A549 (cell line): ENCODE measurements around the gene TIMM17A.
A peak's percentile ranks its signal among the peaks of the same experiment; 100 is the strongest.

Experiments
- CHD2 ChIP-seq: fragments of 150-350 bp; IDR thresholded peaks from 2 replicates; pipeline ENCODE4 v1.6.1; 2014; ENCODE audit warnings: low read length; ENCODE audit not compliant: partially characterized antibody
- EHMT2 ChIP-seq: fragments of 200-600 bp; sonication (generic); IDR thresholded peaks from 2 replicates; pipeline ENCODE4 v1.6.1; 2016; ENCODE audit warnings: antibody characterized with exemption, low read depth, mild to moderate bottlenecking, moderate library complexity
- EP300 ChIP-seq, 2 experiments: fragments of >200 bp; sonication (Bioruptor Twin); formaldehyde crosslinking; IDR thresholded peaks; 2 replicates in 1 of 2; 3 replicates in 1 of 2; pipeline ENCODE4 v1.6.1; 2016 to 2017
- HDAC2 ChIP-seq: fragments of 200-600 bp; sonication (generic); IDR thresholded peaks from 2 replicates; pipeline ENCODE4 v1.6.1; 2016
- NR3C1 ChIP-seq: fragments of >200 bp; sonication (Bioruptor Twin); formaldehyde crosslinking; IDR thresholded peaks from 3 replicates; pipeline ENCODE4 v1.6.1; 2017
- POLR2A ChIP-seq: IDR thresholded peaks from 2 replicates; pipeline ENCODE4 v1.6.1; 2012; ENCODE audit warnings: mild to moderate bottlenecking, low read length
- POLR2AphosphoS2 ChIP-seq: conservative IDR thresholded peaks from 2 replicates; pipeline ENCODE4 v1.6.1; 2012; ENCODE audit warnings: low read length, improper control_type of control experiment, inconsistent platforms
- RAD21 ChIP-seq, 2 experiments: fragments of >200 bp in 1 of 2; sonication (Bioruptor Twin) in 1 of 2; formaldehyde crosslinking in 1 of 2; IDR thresholded peaks in 1 of 2; conservative IDR thresholded peaks in 1 of 2; 2 replicates in 1 of 2; 3 replicates in 1 of 2; pipeline ENCODE4 v1.6.1; 2012 to 2018; ENCODE audit warnings: inconsistent platforms in 1 of 2
- SMC3 ChIP-seq: fragments of >200 bp; sonication (Bioruptor Twin); formaldehyde crosslinking; IDR thresholded peaks from 3 replicates; pipeline ENCODE4 v1.6.1; 2018; ENCODE audit warnings: inconsistent platforms
- TP53 ChIP-seq: fragments of 250-450 bp; sonication (Bioruptor Pico); IDR thresholded peaks from 2 replicates; pipeline ENCODE4 v1.5.0; 2021; ENCODE audit warnings: mild to moderate bottlenecking, moderate library complexity
- ZNF302 ChIP-seq: fragments of 250-450 bp; sonication (Bioruptor Pico); IDR thresholded peaks from 2 replicates; pipeline ENCODE4 v1.9.0; 2021; ENCODE audit warnings: inconsistent platforms, mild to moderate bottlenecking, moderate library complexity
- TF ChIP-seq, protein P1 (sequence below): fragments of >200 bp; sonication (Bioruptor Twin); formaldehyde crosslinking; IDR thresholded peaks from 3 replicates; pipeline ENCODE4 v1.5.1; 2016

DNA sequence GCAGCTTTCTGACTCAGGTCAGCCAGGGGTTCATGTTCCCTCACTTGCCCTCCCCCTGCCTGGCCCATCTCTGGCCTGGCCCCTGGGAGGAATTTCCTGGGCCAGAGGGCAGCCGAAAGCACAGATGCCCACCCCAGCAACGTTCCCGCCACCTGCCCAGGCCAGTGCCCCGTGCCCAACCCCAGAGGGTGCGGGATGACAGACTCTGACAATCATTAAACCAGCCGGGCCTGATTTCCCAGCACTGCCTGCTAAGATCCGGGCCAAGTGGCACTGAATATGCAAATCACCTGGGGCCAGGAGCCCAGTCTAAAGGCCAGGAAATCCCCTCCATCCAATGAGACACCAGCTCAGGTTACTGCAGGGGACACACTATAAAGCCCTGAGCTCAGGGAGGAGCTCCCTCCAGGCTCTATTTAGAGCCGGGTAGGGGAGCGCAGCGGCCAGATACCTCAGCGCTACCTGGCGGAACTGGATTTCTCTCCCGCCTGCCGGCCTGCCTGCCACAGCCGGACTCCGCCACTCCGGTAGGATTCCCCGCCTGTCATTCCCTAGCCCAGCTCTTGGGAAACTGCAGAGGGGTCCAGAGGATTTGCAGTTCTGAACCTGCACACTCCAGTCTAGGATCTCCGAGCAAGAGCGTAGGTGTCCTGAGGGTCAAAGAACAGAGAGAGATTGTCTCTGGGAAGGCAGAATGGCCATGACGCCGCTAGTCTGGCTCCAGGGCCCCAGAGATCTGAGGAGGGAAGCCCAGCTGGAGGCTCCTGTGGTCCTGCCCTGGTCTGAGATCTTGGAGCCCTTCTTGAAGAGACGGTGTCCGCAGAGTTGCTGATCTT is 55.1 kb downstream of the TIMM17A start, which contains the start of gene ELF3:
- TF ChIP-seq ZNF302 (no peak), RAD21 (conservative IDR thresholded peaks at IDR 0.05 in 1 of 2, IDR thresholded peaks at IDR 0.05 in 1 of 2) (peak; percentile 29 to 43), POLR2AphosphoS2 (peak; percentile 75; the same call in 1 of the 2 replicates), HDAC2 (no peak), SMC3 (peak; percentile 38; the same call in 1 of the 3 replicates), POLR2A (peak; percentile 100), CHD2 (no peak), NR3C1 (no peak), TP53 (CRISPR knock-in tag) (no peak), EP300 (IDR thresholded peaks at IDR 0.05) (peak in 1 of 2 experiments; percentile 36; a peak in 1 of 5 replicates), EHMT2 (no peak)
- TF ChIP-seq, protein P1, sequence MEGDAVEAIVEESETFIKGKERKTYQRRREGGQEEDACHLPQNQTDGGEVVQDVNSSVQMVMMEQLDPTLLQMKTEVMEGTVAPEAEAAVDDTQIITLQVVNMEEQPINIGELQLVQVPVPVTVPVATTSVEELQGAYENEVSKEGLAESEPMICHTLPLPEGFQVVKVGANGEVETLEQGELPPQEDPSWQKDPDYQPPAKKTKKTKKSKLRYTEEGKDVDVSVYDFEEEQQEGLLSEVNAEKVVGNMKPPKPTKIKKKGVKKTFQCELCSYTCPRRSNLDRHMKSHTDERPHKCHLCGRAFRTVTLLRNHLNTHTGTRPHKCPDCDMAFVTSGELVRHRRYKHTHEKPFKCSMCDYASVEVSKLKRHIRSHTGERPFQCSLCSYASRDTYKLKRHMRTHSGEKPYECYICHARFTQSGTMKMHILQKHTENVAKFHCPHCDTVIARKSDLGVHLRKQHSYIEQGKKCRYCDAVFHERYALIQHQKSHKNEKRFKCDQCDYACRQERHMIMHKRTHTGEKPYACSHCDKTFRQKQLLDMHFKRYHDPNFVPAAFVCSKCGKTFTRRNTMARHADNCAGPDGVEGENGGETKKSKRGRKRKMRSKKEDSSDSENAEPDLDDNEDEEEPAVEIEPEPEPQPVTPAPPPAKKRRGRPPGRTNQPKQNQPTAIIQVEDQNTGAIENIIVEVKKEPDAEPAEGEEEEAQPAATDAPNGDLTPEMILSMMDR = no peak; the same call in 2 of the 3 replicates
